SK-N-SH (cell line): ENCODE data around the gene MET. TPM values are rescaled to one million over a fixed set of nuclear protein-coding genes. Genes with fewer than 3 reads are reported as not detected.

Experiments used
- CTCF ChIA-PET: fragments of 300-600, 350-600 bp; formaldehyde crosslinking; extraction: SDS; loops from one replicate; lab custom pipeline; 2021; lab: Yijun Ruan, JAX
- POLR2A ChIA-PET: fragments of 350-600 bp; sonication (Branson Sonifier 250); formaldehyde crosslinking; extraction: SDS; loops from one replicate; lab custom pipeline; 2020; ENCODE audit warnings: antibody characterized with exemption, inconsistent platforms; lab: Yijun Ruan, JAX
- DNase-seq: peaks from one replicate; pipeline ENCODE4 v3.0.0; 2012
- H2AFZ ChIP-seq: fragments of 200-600 bp; sonication (generic); 2 replicates; pipeline ENCODE4 v1.8.1; 2016; ENCODE audit warnings: antibody characterized with exemption, mild to moderate bottlenecking, low read depth
- H3F3A ChIP-seq: fragments of 200-600 bp; sonication (generic); replicated peaks from 2 replicates; pipeline ENCODE3; 2016; ENCODE audit warnings: antibody characterized with exemption, mild to moderate bottlenecking; ENCODE audit not compliant: insufficient read depth
- H3K27ac ChIP-seq, 2 experiments: fragments of 200-500 bp in 1 of 2; fragments of 200-600 bp in 1 of 2; sonication (Bioruptor generic) in 1 of 2; sonication (generic), shearing (Covaris generic) in 1 of 2; 2 replicates each; pipeline versions ENCODE4 v1.5.1 to v1.6.1; 2014 to 2016; ENCODE audit warnings: low read depth in 2 of 2, inconsistent platforms in 1 of 2, low read length in 1 of 2, mild to moderate bottlenecking in 1 of 2, mixed read lengths in 1 of 2
- H3K27me3 ChIP-seq: fragments of 200-600 bp; sonication (generic), shearing (Covaris generic); 2 replicates; pipeline ENCODE4 v1.6.1; 2016; ENCODE audit warnings: mixed run types; ENCODE audit not compliant: insufficient read depth
- H3K36me3 ChIP-seq, 2 experiments: fragments of 200-500 bp in 1 of 2; fragments of 200-600 bp in 1 of 2; sonication (Bioruptor generic) in 1 of 2; sonication (generic) in 1 of 2; replicated peaks in 1 of 2; 2 replicates each; pipeline versions ENCODE3 to v1.5.1; 2014 to 2016; ENCODE audit warnings: low read length in 1 of 2, mild to moderate bottlenecking in 1 of 2; ENCODE audit not compliant: insufficient read depth in 2 of 2, control insufficient read depth in 1 of 2
- H3K4me1 ChIP-seq, 2 experiments: fragments of 200-500 bp in 1 of 2; fragments of 200-600 bp in 1 of 2; sonication (Bioruptor generic) in 1 of 2; sonication (generic), shearing (Covaris generic) in 1 of 2; 2 replicates each; pipeline versions ENCODE4 v1.5.1 to v1.6.1; 2014 to 2016; ENCODE audit warnings: low read depth in 1 of 2, low read length in 1 of 2, mixed run types in 1 of 2; ENCODE audit not compliant: insufficient read depth in 2 of 2, control insufficient read depth in 1 of 2
- H3K4me2 ChIP-seq: fragments of 200-600 bp; sonication (generic), shearing (Covaris generic); 2 replicates; pipeline ENCODE4 v1.6.1; 2017; ENCODE audit warnings: mixed run types
- H3K4me3 ChIP-seq, 2 experiments: fragments of 200-500 bp in 1 of 2; fragments of 200-600 bp in 1 of 2; sonication (Bioruptor generic) in 1 of 2; sonication (generic), shearing (Covaris generic) in 1 of 2; 2 replicates each; pipeline versions ENCODE4 v1.5.1 to v1.8.1; 2014 to 2016; ENCODE audit warnings: low read depth in 2 of 2, inconsistent platforms in 1 of 2, low read length in 1 of 2, mild to moderate bottlenecking in 1 of 2, mixed read lengths in 1 of 2, moderate library complexity in 1 of 2
- H3K79me2 ChIP-seq: fragments of 200-600 bp; sonication (generic); 2 replicates; pipeline ENCODE4 v1.8.1; 2017; ENCODE audit warnings: mild to moderate bottlenecking; ENCODE audit not compliant: insufficient read depth
- H3K9ac ChIP-seq: fragments of 200-600 bp; sonication (generic); 2 replicates; pipeline ENCODE4 v1.6.1; 2017; ENCODE audit warnings: mixed run types
- H3K9me2 ChIP-seq: fragments of 200-600 bp; sonication (generic); 2 replicates; pipeline ENCODE4 v1.6.1; 2017; ENCODE audit warnings: mixed run types
- H3K9me3 ChIP-seq: fragments of 200-600 bp; sonication (generic); 2 replicates; pipeline ENCODE4 v1.6.1; 2017; ENCODE audit warnings: mixed run types, mild to moderate bottlenecking, moderate library complexity
- H4K20me1 ChIP-seq: fragments of 200-600 bp; sonication (generic); 2 replicates; pipeline ENCODE4 v1.6.1; 2017; ENCODE audit warnings: mild to moderate bottlenecking, mixed run types; ENCODE audit not compliant: insufficient read depth
- ELF1 ChIP-seq: IDR thresholded peaks from 2 replicates; pipeline ENCODE4 v1.4.0; 2012
- EP300 ChIP-seq, 2 experiments: IDR thresholded peaks; 2 replicates each; pipeline versions ENCODE4 v1.4.0 to v1.6.1; 2012; ENCODE audit warnings: borderline replicate concordance in 1 of 2, low read depth in 1 of 2, low read length in 1 of 2
- GABPA ChIP-seq: IDR thresholded peaks from 2 replicates; pipeline ENCODE4 v1.4.0; 2012; ENCODE audit warnings: low read depth, mild to moderate bottlenecking
- JUND ChIP-seq: IDR thresholded peaks from 2 replicates; pipeline ENCODE4 v1.4.0; 2012
- NFIC ChIP-seq: IDR thresholded peaks from 2 replicates; pipeline ENCODE4 v1.4.0; 2012; ENCODE audit warnings: borderline replicate concordance
- RAD21 ChIP-seq: IDR thresholded peaks from 2 replicates; pipeline ENCODE4 v1.6.1; 2012; ENCODE audit warnings: mild to moderate bottlenecking, low read length
- SIN3A ChIP-seq: IDR thresholded peaks from 2 replicates; pipeline ENCODE4 v1.6.1; 2012; ENCODE audit warnings: low read depth, mild to moderate bottlenecking, low read length, moderate library complexity, borderline replicate concordance
- TAF1 ChIP-seq: IDR thresholded peaks from 2 replicates; pipeline ENCODE4 v1.6.1; 2012; ENCODE audit warnings: low read depth, mild to moderate bottlenecking, low read length, moderate library complexity, borderline replicate concordance
- TCF12 ChIP-seq: IDR thresholded peaks from 2 replicates; pipeline ENCODE4 v1.4.0; 2012
- YY1 ChIP-seq: IDR thresholded peaks from 2 replicates; pipeline ENCODE4 v1.4.0; 2012; ENCODE audit warnings: low read depth, mild to moderate bottlenecking
- WGBS: methylation state at CpG from one replicate; pipeline ENCODE4 v1.1.6; 2017; ENCODE audit warnings: low lambda C conversion rate; 5-methylcytosine and 5-hydroxymethylcytosine counted together
- polyA plus RNA-seq, 3 experiments: library from polyadenylated mRNA; depleted of rRNA; stranded (reverse); fragments of >200 nt; gene quantifications; 2 replicates each; pipeline ENCODE4 v1.2.3, GENCODE V29; 2012
- TF ChIP-seq, protein P1 (sequence below): IDR thresholded peaks from 2 replicates; pipeline ENCODE4 v1.6.1; 2012; ENCODE audit warnings: mild to moderate bottlenecking, low read depth, low read length, moderate library complexity
- TF ChIP-seq, protein P2 (sequence below): fragments of 200-600 bp; sonication (generic); IDR thresholded peaks from 2 replicates; pipeline ENCODE4 v1.6.1; 2017; ENCODE audit warnings: antibody characterized with exemption, mild to moderate bottlenecking, moderate library complexity
- TF ChIP-seq, protein P3 (sequence below): IDR thresholded peaks from 2 replicates; pipeline ENCODE4 v1.4.0; 2012; ENCODE audit warnings: low read depth, borderline replicate concordance

Gene MET
- polyA plus RNA-seq, 1 of the 3 experiments (the other 2 are of a cell fraction) = 38.7 TPM

DNA sequence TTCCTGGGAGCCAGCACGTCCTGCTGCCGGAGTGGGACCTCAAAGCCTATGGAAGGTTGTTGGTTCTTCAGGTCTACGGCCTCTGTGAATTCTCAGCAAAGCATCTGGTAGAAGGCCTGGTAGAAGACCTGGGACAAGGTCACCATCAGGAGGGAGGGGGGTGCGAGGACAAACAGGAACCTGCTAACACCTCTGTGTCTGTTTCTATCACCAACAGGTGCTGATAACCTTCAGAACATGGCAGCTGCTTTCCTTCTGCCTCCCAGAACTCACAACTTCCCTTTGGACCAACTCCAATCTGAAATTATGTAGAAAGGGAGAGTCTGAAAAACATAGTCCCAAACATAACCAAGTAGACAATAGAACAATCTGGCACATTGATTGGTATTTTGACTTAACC, 8.3 kb upstream of the MET start:
- Histone ChIP-seq H3K27ac (no peak overlapping the region), H3K4me1 (no peaks in the 10 kb centered on the region; a peak in 1 of 4 replicates), H3K4me3 (no peak overlapping the region), H3K9me3 (no peaks in the 10 kb centered on the region; the same call in 1 of the 2 replicates), H3K9ac (no peak overlapping the region), H3K36me3 (no peaks in the 10 kb centered on the region), H3K79me2 (no peaks in the 10 kb centered on the region), H3K9me2 (no peaks in the 10 kb centered on the region), H4K20me1 (no peaks in the 10 kb centered on the region), H3F3A (no peaks in the 10 kb centered on the region), H3K27me3 (peaks cover 25% of the 10 kb centered on the region; the same call in 1 of the 2 replicates), H3K4me2 (no peak overlapping the region), H2AFZ (no peak overlapping the region)
- WGBS = 42% methylated on average over 4 of the region's 4 CpGs
- TF ChIP-seq JUND = no peak
- no peak for TF ChIP-seq RAD21
- TF ChIP-seq YY1 = no peak
- no peak for TF ChIP-seq TAF1
- TF ChIP-seq, protein P1, sequence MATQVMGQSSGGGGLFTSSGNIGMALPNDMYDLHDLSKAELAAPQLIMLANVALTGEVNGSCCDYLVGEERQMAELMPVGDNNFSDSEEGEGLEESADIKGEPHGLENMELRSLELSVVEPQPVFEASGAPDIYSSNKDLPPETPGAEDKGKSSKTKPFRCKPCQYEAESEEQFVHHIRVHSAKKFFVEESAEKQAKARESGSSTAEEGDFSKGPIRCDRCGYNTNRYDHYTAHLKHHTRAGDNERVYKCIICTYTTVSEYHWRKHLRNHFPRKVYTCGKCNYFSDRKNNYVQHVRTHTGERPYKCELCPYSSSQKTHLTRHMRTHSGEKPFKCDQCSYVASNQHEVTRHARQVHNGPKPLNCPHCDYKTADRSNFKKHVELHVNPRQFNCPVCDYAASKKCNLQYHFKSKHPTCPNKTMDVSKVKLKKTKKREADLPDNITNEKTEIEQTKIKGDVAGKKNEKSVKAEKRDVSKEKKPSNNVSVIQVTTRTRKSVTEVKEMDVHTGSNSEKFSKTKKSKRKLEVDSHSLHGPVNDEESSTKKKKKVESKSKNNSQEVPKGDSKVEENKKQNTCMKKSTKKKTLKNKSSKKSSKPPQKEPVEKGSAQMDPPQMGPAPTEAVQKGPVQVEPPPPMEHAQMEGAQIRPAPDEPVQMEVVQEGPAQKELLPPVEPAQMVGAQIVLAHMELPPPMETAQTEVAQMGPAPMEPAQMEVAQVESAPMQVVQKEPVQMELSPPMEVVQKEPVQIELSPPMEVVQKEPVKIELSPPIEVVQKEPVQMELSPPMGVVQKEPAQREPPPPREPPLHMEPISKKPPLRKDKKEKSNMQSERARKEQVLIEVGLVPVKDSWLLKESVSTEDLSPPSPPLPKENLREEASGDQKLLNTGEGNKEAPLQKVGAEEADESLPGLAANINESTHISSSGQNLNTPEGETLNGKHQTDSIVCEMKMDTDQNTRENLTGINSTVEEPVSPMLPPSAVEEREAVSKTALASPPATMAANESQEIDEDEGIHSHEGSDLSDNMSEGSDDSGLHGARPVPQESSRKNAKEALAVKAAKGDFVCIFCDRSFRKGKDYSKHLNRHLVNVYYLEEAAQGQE = no peak
- TF ChIP-seq TCF12 = no peak
- TF ChIP-seq, protein P2, sequence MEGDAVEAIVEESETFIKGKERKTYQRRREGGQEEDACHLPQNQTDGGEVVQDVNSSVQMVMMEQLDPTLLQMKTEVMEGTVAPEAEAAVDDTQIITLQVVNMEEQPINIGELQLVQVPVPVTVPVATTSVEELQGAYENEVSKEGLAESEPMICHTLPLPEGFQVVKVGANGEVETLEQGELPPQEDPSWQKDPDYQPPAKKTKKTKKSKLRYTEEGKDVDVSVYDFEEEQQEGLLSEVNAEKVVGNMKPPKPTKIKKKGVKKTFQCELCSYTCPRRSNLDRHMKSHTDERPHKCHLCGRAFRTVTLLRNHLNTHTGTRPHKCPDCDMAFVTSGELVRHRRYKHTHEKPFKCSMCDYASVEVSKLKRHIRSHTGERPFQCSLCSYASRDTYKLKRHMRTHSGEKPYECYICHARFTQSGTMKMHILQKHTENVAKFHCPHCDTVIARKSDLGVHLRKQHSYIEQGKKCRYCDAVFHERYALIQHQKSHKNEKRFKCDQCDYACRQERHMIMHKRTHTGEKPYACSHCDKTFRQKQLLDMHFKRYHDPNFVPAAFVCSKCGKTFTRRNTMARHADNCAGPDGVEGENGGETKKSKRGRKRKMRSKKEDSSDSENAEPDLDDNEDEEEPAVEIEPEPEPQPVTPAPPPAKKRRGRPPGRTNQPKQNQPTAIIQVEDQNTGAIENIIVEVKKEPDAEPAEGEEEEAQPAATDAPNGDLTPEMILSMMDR = no peak
- TF ChIP-seq EP300 (IDR thresholded peaks at IDR 0.05; ENCODE audit: borderline replicate concordance in 1 of 2, low read depth in 1 of 2, low read length in 1 of 2) = no peak
- no peak for TF ChIP-seq GABPA
- no peak for TF ChIP-seq ELF1
- no peak for TF ChIP-seq SIN3A
- TF ChIP-seq, protein P3, sequence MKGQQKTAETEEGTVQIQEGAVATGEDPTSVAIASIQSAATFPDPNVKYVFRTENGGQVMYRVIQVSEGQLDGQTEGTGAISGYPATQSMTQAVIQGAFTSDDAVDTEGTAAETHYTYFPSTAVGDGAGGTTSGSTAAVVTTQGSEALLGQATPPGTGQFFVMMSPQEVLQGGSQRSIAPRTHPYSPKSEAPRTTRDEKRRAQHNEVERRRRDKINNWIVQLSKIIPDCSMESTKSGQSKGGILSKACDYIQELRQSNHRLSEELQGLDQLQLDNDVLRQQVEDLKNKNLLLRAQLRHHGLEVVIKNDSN = no peak
- no peak for TF ChIP-seq NFIC
- ChIA-PET POLR2A (no interaction called here), CTCF (no interaction called here)
- DNase-seq = no peak
